ENCODE results near the gene IL16.

IL16 gene

DNA sequence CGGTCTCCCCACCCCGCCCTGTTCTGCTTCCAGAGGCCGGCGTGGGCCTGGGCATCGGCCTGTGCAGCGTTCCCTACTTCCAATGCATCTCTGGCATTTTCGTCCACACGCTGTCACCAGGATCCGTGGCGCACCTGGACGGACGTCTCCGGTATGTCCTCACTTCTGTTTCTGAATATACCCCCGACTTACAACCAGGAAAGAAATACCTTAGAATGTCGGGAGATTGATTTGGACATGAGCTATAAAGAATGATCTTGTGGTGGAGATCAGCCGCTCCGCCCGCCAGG lies 85.9 kb downstream of the IL16 start:
- TF ChIP-seq POLR2AphosphoS5 (IDR thresholded peaks at IDR 0.05; ENCODE audit: low read depth, low read length) (no peak), TAF1 (IDR thresholded peaks at IDR 0.05; ENCODE audit: borderline replicate concordance, low read depth, low read length) (no peak), POLR2A (IDR thresholded peaks at IDR 0.05; ENCODE audit: low read depth, low read length) (no peak)
- DNase-seq (ENCODE audit: insufficient read length) = no peak
- no peak for FAIRE-seq

- no peak for TF ChIP-seq TAF1 (IDR thresholded peaks at IDR 0.05; ENCODE audit: borderline replicate concordance, low read depth, low read length)
- no peak for TF ChIP-seq POLR2A (IDR thresholded peaks at IDR 0.05; ENCODE audit: low read depth, low read length)
- no peak for TF ChIP-seq POLR2AphosphoS5 (IDR thresholded peaks at IDR 0.05; ENCODE audit: low read depth, low read length)
- no peak for FAIRE-seq
- DNase-seq (ENCODE audit: insufficient read length) = no peak
Observed at GRCh38 chr15:81282911-81283310, 86.2 kb downstream of the IL16 start.

DNA sequence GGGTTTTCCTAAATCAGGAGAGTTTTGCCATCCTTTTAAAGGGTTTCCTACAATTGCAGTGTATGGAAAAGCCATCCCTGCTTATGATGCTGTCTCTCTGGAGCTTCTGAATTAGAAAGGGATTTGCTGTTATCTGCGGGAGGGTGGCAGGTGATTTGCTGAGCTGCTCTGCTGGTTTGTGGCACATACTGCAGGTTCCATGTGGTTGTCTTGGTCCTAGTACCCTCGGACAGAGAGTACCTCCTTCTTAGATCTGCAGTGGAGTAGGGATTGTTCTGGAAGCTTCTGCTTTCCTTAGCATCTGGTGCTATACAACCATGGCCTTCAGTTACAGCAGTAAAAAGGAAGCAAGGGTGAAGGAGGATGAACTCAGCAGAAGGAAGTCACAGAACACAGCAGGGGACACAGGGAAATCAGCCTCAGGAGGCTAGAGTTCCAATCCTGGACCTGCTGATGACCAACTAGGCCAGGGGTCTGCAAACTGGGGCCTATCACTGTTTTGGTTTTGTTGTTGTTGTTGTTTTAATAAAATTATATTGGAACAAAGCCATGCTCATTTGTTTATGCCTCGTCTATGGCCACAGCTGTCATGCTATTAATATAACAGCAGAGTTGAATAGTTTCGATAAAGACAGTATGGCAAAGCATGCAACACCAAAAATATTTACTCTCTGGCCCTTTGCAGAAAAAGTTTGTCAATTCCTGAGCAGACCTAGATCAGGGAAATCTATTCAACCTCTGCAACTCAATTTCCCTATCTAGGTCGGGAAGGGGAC lies 87.8 kb downstream of the IL16 start:
- FAIRE-seq (peak; percentile 90), DNase-seq (ENCODE audit: insufficient read length) (no peak)
- TF ChIP-seq POLR2A (IDR thresholded peaks at IDR 0.05; ENCODE audit: low read depth, low read length) (no peak), TAF1 (IDR thresholded peaks at IDR 0.05; ENCODE audit: borderline replicate concordance, low read depth, low read length) (no peak), POLR2AphosphoS5 (IDR thresholded peaks at IDR 0.05; ENCODE audit: low read depth, low read length) (no peak)

DNA sequence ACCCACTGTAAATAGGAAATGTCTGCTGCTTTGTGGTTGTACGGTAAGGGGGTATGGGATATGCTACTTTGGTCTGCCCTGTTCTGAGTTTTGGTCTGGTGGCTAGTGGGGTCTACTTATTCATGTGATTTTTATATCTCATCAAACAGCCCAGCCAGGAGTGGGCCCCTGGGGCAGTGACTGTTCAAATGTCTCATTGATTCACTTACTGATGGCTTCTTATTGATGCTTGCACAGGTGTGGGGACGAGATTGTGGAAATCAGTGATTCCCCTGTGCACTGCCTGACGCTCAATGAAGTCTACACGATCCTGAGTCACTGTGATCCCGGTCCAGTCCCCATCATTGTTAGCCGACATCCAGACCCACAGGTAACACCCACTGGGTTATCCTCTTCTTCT lies 88.8 kb downstream of the IL16 start:
- peak; percentile 86 for FAIRE-seq
- DNase-seq (ENCODE audit: insufficient read length) = no peak
- TF ChIP-seq POLR2AphosphoS5 (IDR thresholded peaks at IDR 0.05; ENCODE audit: low read depth, low read length) = no peak
- TF ChIP-seq TAF1 (IDR thresholded peaks at IDR 0.05; ENCODE audit: borderline replicate concordance, low read depth, low read length) = no peak

DNA sequence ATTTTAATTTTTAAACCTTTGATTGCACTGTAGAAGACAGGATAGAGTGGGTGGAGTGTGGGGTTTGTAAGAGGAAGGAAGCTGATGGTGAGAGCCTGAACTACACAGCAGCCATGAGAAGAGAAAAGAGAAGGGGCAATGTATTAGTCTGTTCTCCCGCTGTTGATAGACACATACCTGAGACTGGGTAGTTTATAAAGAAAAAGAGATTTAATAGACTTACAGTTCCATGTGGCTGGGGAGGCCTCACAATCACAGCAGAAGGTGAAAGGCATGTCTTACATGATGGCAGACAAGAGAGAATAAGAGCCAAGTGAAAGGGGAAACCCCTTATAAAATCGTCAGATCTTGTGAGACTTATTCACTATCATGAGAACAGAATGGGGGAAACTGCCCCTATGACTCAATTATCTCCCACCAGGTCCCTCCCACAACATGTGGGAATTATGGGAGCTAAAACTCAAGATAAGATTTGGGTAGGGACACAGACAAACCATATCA lies 90.0 kb downstream of the IL16 start:
- TF ChIP-seq TAF1 (IDR thresholded peaks at IDR 0.05; ENCODE audit: borderline replicate concordance, low read depth, low read length) (no peak), POLR2AphosphoS5 (IDR thresholded peaks at IDR 0.05; ENCODE audit: low read depth, low read length) (no peak), POLR2A (IDR thresholded peaks at IDR 0.05; ENCODE audit: low read depth, low read length) (no peak)
- FAIRE-seq = peak; percentile 30
- DNase-seq (ENCODE audit: insufficient read length) = no peak

DNA sequence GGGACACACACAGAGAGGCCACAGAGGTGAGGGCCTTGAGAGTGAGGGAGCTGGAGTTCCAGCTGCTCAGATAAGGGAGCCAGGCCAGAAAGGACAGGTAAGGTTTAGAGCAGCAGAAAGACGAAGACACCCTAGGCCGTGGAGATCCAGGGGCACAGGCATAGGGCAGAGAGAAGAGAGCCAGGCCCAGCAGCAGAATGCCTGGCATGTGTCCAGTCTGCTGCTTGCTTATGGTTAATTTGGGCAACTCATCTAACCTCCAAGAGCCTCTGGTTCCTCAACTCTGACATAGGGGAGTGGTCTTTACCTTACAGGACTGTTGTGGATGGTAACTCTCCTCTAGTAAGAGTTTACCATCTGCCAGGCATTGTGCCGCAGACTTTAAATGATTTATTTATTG lies 91.4 kb downstream of the IL16 start:
- FAIRE-seq (no peak), DNase-seq (ENCODE audit: insufficient read length) (no peak)
- TF ChIP-seq POLR2A (IDR thresholded peaks at IDR 0.05; ENCODE audit: low read depth, low read length) (no peak), TAF1 (IDR thresholded peaks at IDR 0.05; ENCODE audit: borderline replicate concordance, low read depth, low read length) (no peak), POLR2AphosphoS5 (IDR thresholded peaks at IDR 0.05; ENCODE audit: low read depth, low read length) (no peak)

GRCh38 chr15:81288616-81289015 lies 91.9 kb downstream of the IL16 start:
- FAIRE-seq (peak; percentile 33), DNase-seq (ENCODE audit: insufficient read length) (no peak)
- TF ChIP-seq TAF1 (IDR thresholded peaks at IDR 0.05; ENCODE audit: borderline replicate concordance, low read depth, low read length) (no peak), POLR2AphosphoS5 (IDR thresholded peaks at IDR 0.05; ENCODE audit: low read depth, low read length) (no peak), POLR2A (IDR thresholded peaks at IDR 0.05; ENCODE audit: low read depth, low read length) (no peak)

- DNase-seq (ENCODE audit: insufficient read length) (no peak), FAIRE-seq (no peak)
- TF ChIP-seq TAF1 (IDR thresholded peaks at IDR 0.05; ENCODE audit: borderline replicate concordance, low read depth, low read length) (no peak), POLR2A (IDR thresholded peaks at IDR 0.05; ENCODE audit: low read depth, low read length) (no peak)
Observed at GRCh38 chr15:81289910-81290309, 93.2 kb downstream of the IL16 start.

GRCh38 chr15:81291916-81292522 lies 95.3 kb downstream of the IL16 start:
- FAIRE-seq (no peak), DNase-seq (ENCODE audit: insufficient read length) (no peak)
- no peak for TF ChIP-seq POLR2AphosphoS5 (IDR thresholded peaks at IDR 0.05; ENCODE audit: low read depth, low read length)
- 0 out of 2 replicates have a peak, but pooled peaks have one; percentile 32 for TF ChIP-seq POLR2A (IDR thresholded peaks at IDR 0.05; ENCODE audit: low read depth, low read length)

DNA sequence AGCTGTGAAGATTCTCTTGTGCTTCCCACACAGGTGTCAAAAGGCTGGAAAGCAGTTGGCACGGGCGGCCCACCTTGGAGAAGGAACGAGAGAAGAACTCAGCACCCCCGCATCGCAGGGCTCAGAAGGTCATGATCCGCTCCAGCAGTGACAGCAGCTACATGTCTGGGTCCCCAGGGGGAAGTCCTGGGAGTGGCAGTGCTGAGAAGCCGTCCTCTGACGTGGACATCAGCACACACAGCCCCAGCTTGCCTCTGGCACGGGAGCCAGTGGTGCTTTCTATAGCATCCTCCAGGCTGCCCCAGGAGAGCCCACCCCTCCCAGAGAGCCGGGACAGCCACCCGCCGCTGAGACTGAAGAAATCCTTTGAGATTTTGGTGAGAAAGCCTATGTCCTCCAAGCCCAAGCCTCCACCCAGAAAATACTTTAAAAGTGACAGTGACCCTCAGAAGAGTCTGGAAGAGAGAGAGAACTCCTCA lies 95.9 kb downstream of the IL16 start:
- DNase-seq (ENCODE audit: insufficient read length) (no peak), FAIRE-seq (peak; percentile 93)
- TF ChIP-seq TAF1 (IDR thresholded peaks at IDR 0.05; ENCODE audit: borderline replicate concordance, low read depth, low read length) (peak; percentile 45; the same call in 1 of the 2 replicates), POLR2AphosphoS5 (IDR thresholded peaks at IDR 0.05; ENCODE audit: low read depth, low read length) (0 out of 2 replicates have a peak, but pooled peaks have one; percentile 45), POLR2A (IDR thresholded peaks at IDR 0.05; ENCODE audit: low read depth, low read length) (peak; percentile 72)

- no peak; the same call in 1 of the 2 replicates for TF ChIP-seq POLR2AphosphoS5 (IDR thresholded peaks at IDR 0.05; ENCODE audit: low read depth, low read length)
- 0 out of 2 replicates have a peak, but pooled peaks have one; percentile 12 for TF ChIP-seq TAF1 (IDR thresholded peaks at IDR 0.05; ENCODE audit: borderline replicate concordance, low read depth, low read length)
- peak; percentile 74 for TF ChIP-seq POLR2A (IDR thresholded peaks at IDR 0.05; ENCODE audit: low read depth, low read length)
- peak; percentile 99 for FAIRE-seq
- DNase-seq (ENCODE audit: insufficient read length) = no peak
Observed at GRCh38 chr15:81293728-81294515, 97.2 kb downstream of the IL16 start.
